Prostate gland (tissue), 2 donors: ENCODE data around the gene PCNX1.

Experiments used
- CTCF ChIP-seq, 4 experiments: fragments of 200-600 bp in 2 of 4; fragments of 450-650 bp in 2 of 4; sonication (generic) in 2 of 4; IDR thresholded peaks; 1 replicate in 3 of 4; 2 replicates in 1 of 4; pipeline ENCODE4 v1.5.1; 2016 to 2019; ENCODE audit warnings: antibody characterized with exemption in 4 of 4, mild to moderate bottlenecking in 2 of 4, moderate library complexity in 2 of 4
- POLR2A ChIP-seq: fragments of 450-650 bp; IDR thresholded peaks from one replicate; pipeline ENCODE4 v1.6.1; 2016; ENCODE audit warnings: antibody characterized with exemption, mild to moderate bottlenecking
- POLR2AphosphoS5 ChIP-seq: sonication (generic); formaldehyde crosslinking; IDR thresholded peaks from one replicate; pipeline ENCODE4 v1.6.1; 2017; ENCODE audit warnings: antibody characterized with exemption

GRCh38 chr14:71116568-71117122 lies 209.4 kb downstream of the PCNX1 start:
- TF ChIP-seq CTCF (IDR thresholded peaks at IDR 0.05): no peak
- TF ChIP-seq POLR2A: no peak
- TF ChIP-seq POLR2AphosphoS5: no peak
